Measurements from ENCODE around the gene CD109. TPM values are rescaled to one million over a fixed set of nuclear protein-coding genes. Genes with fewer than 3 reads are reported as not detected.

The CD109 gene
- 1 to 10 TPM; 2.0 TPM for total RNA-seq
- 1.0 TPM for polyA plus RNA-seq (2013, experiment 1 of 2)
- 0.87 TPM for polyA plus RNA-seq (2013, experiment 2 of 2)
- long read RNA-seq, experiment 1: 0 reads
- long read RNA-seq, experiment 2, full-length matches to known transcripts: 1 of 4 reads
- long read RNA-seq, experiment 2, partial matches to known transcripts: 2 of 4 reads
- long read RNA-seq, experiment 2, other reads (novel, unspliced or antisense): 1 of 4 reads
- long read RNA-seq, experiment 3, full-length matches to known transcripts: 9 of 11 reads
- long read RNA-seq, experiment 3, partial matches to known transcripts: 0 of 11 reads
- long read RNA-seq, experiment 3, other reads (novel, unspliced or antisense): 2 of 11 reads
- long read RNA-seq, experiment 4, partial matches to known transcripts: 1 of 1 reads
- long read RNA-seq, experiment 4, other reads (novel, unspliced or antisense): 0 of 1 reads

GRCh38 chr6:73695619-73696421 is at the start of gene CD109:
CD109 (plus strand) TSS chr6:73696203; CDS start chr6:73696216, 13 bp downstream.
- Mint-ChIP-seq H3K4me3 (peak within 1 kb of the TSS; percentile 70), H3K27me3 (ENCODE audit: insufficient read depth) (peaks cover 14% of the 10 kb centered on the region), H3K36me3 (ENCODE audit: low read depth) (no peaks in the 10 kb centered on the region), H3K4me1 (peaks cover 12% of the 10 kb centered on the region), H3K27ac (no peak within 1 kb of the TSS), H3K9me3 (peaks cover 9% of the 10 kb centered on the region)
- Histone ChIP-seq H3K36me3 (ENCODE audit: control insufficient read depth, insufficient read depth, low read length) (no peaks in the 10 kb centered on the region), H3K4me1 (ENCODE audit: control insufficient read depth, insufficient read depth, low read length) (no peaks in the 10 kb centered on the region), H3K9me3 (ENCODE audit: control insufficient read depth, low read length) (no peaks in the 10 kb centered on the region), H3K27ac (ENCODE audit: low read depth, low read length) (no peak within 1 kb of the TSS), H3K9ac (ENCODE audit: extremely low read depth, low read length, poor library complexity, severe bottlenecking) (peak within 1 kb of the TSS; percentile 8), H3K27me3 (ENCODE audit: control insufficient read depth, insufficient read depth, low read length, poor library complexity, severe bottlenecking) (peaks cover 7% of the 10 kb centered on the region), H3K4me3 (ENCODE audit: low read length) (peak within 1 kb of the TSS; percentile 65)
- WGBS, 2 experiments (ENCODE audit: insufficient coverage in 1 of 2, insufficient read length in 1 of 2): 15 to 28% methylated on average over 23 to 61 of the region's 61 CpGs
- TF ChIP-seq CTCF (conservative IDR thresholded peaks at IDR 0.05): no peak
- peak; percentile 87 for DNase-seq

DNA sequence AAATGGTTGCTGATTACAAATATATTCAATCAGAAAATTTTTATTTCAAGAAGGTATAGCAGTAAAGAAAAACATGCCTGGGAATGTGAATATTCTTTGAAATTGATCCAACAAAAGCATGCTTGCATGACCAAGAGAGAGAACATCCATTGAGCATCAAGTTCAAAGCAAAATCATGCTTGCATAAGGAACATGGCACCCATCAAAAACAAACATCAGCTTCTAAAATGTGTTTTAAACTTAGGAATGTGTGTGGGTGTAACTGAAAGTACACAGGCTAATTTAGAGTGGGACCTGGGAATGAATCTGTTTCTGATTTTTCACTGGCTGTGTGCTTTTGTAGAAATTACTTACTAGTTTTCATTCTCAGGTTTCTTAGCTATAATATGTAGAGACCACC is 47.8 kb upstream of the CD109 start:
- Histone ChIP-seq H3K36me3 (ENCODE audit: control insufficient read depth, insufficient read depth, low read length) (no peaks in the 10 kb centered on the region), H3K27me3 (ENCODE audit: control insufficient read depth, insufficient read depth, low read length, poor library complexity, severe bottlenecking) (no peaks in the 10 kb centered on the region), H3K9ac (ENCODE audit: extremely low read depth, low read length, poor library complexity, severe bottlenecking) (no peak overlapping the region), H3K4me3 (ENCODE audit: low read length) (no peak overlapping the region), H3K4me1 (ENCODE audit: control insufficient read depth, insufficient read depth, low read length) (no peaks in the 10 kb centered on the region), H3K9me3 (ENCODE audit: control insufficient read depth, low read length) (no peaks in the 10 kb centered on the region), H3K27ac (ENCODE audit: low read depth, low read length) (no peak overlapping the region)
- DNase-seq: no peak
- Mint-ChIP-seq H3K27me3 (ENCODE audit: insufficient read depth) (no peaks in the 10 kb centered on the region), H3K4me3 (no peak overlapping the region), H3K36me3 (ENCODE audit: low read depth) (no peaks in the 10 kb centered on the region), H3K4me1 (peaks cover 2% of the 10 kb centered on the region), H3K27ac (no peak overlapping the region), H3K9me3 (no peaks in the 10 kb centered on the region)
- no peak for TF ChIP-seq CTCF (conservative IDR thresholded peaks at IDR 0.05)

DNA sequence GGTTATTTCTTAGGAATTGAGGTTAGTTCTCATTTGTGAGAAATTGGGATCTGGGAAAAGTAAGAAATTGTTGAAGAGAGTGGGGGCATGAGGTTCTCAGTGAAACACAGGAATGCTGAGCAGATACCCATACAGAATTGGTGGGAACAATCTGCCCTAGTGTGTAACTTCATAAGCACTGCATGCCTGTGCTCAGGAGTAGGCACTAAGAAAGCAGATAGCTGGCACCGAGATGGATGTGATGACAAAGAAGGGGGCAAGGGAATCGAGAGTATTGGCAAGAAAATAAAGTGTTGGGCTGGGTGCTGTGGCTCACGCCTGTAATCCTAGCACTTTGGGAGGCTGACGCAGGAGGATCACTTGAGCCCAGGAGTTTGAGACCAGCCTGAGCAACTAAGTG is 46.2 kb upstream of the CD109 start:
- Mint-ChIP-seq H3K27ac (no peak overlapping the region), H3K36me3 (ENCODE audit: low read depth) (no peaks in the 10 kb centered on the region), H3K27me3 (ENCODE audit: insufficient read depth) (no peaks in the 10 kb centered on the region), H3K4me1 (peaks cover 4% of the 10 kb centered on the region), H3K4me3 (no peak overlapping the region), H3K9me3 (no peaks in the 10 kb centered on the region)
- Histone ChIP-seq H3K36me3 (ENCODE audit: control insufficient read depth, insufficient read depth, low read length) (no peaks in the 10 kb centered on the region), H3K9ac (ENCODE audit: extremely low read depth, low read length, poor library complexity, severe bottlenecking) (no peak overlapping the region), H3K27me3 (ENCODE audit: control insufficient read depth, insufficient read depth, low read length, poor library complexity, severe bottlenecking) (no peaks in the 10 kb centered on the region), H3K9me3 (ENCODE audit: control insufficient read depth, low read length) (no peaks in the 10 kb centered on the region), H3K27ac (ENCODE audit: low read depth, low read length) (no peak overlapping the region), H3K4me3 (ENCODE audit: low read length) (no peak overlapping the region), H3K4me1 (ENCODE audit: control insufficient read depth, insufficient read depth, low read length) (no peaks in the 10 kb centered on the region)
- 73% methylated on average over 4 of the region's 4 CpGs; no CpG with 5 or more reads in 1 of the 2 experiments for WGBS, 2 experiments (ENCODE audit: insufficient coverage in 1 of 2, insufficient read length in 1 of 2)
- DNase-seq: no peak
- TF ChIP-seq CTCF (conservative IDR thresholded peaks at IDR 0.05): no peak
